ENCODE results near the gene TSFM. TPM values are rescaled to one million over a fixed set of nuclear protein-coding genes. Genes with fewer than 3 reads are reported as not detected.
A peak's percentile ranks its signal among the peaks of the same experiment; 100 is the strongest.

Gene TSFM
- total and polyA plus RNA-seq, 2 of the 13 experiments (the other 11 are each of a cell fraction or from before 2014, with no cell fraction given): 29.8 to 68.3 TPM

DNA sequence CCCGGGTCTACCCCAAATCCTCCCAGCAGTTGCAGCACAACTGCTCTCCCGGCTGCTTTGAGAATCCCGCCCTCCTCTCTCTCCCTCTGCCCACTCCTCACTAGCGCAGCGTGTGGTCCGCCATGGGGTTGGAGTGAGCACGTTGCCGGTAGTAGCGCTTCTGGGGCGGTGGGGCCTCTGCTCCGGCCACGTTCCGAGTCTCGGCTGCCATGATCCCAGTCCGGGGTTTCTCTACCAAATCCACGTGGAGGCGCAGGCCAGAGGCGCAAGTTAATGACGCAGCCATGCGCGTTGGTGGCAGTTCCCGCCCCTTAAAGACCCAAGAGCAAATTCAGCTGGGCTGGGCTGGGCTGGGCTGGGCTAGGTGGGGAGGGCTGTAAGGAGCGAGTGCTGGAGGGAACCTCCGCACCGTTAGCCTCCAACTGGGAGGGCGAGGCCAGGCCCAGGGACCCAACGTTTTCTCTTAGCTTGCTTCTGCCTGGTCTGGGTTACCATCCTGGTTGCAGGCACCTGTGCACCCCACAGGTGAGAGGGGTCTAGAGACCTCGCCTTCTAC lies 10.6 kb upstream of the TSFM start, which contains the start of gene METTL1 (continued):
- TF ChIP-seq PTBP1 (IDR thresholded peaks at IDR 0.05; ENCODE audit: low read depth, low read length, poor library complexity, severe bottlenecking) (peak; percentile 96), SRSF4 (IDR thresholded peaks at IDR 0.05; ENCODE audit: low read depth, low read length, poor library complexity, severe bottlenecking) (no peak), NFE2 (CRISPR knock-in tag; IDR thresholded peaks at IDR 0.05) (no peak), ZNF33A (CRISPR knock-in tag; IDR thresholded peaks at IDR 0.05; ENCODE audit: borderline replicate concordance) (no peak), IRF2 (CRISPR knock-in tag; IDR thresholded peaks at IDR 0.05) (peak; percentile 82; the same call in 1 of the 2 replicates), ZNF331 (CRISPR knock-in tag; IDR thresholded peaks at IDR 0.05) (peak; percentile 90), AHR (CRISPR knock-in tag; IDR thresholded peaks at IDR 0.05) (peak; percentile 97), RFXANK (CRISPR knock-in tag; IDR thresholded peaks at IDR 0.05) (0 out of 2 replicates have a peak, but pooled peaks have one; percentile 52), ZNF547 (CRISPR knock-in tag; IDR thresholded peaks at IDR 0.05) (peak; percentile 55), CENPX (CRISPR knock-in tag; IDR thresholded peaks at IDR 0.05) (no peak)
- TF ChIP-seq, protein P1, sequence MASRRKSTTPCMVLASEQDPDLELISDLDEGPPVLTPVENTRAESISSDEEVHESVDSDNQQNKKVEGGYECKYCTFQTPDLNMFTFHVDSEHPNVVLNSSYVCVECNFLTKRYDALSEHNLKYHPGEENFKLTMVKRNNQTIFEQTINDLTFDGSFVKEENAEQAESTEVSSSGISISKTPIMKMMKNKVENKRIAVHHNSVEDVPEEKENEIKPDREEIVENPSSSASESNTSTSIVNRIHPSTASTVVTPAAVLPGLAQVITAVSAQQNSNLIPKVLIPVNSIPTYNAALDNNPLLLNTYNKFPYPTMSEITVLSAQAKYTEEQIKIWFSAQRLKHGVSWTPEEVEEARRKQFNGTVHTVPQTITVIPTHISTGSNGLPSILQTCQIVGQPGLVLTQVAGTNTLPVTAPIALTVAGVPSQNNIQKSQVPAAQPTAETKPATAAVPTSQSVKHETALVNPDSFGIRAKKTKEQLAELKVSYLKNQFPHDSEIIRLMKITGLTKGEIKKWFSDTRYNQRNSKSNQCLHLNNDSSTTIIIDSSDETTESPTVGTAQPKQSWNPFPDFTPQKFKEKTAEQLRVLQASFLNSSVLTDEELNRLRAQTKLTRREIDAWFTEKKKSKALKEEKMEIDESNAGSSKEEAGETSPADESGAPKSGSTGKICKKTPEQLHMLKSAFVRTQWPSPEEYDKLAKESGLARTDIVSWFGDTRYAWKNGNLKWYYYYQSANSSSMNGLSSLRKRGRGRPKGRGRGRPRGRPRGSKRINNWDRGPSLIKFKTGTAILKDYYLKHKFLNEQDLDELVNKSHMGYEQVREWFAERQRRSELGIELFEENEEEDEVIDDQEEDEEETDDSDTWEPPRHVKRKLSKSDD (CRISPR knock-in tag; IDR thresholded peaks at IDR 0.05; ENCODE audit: low read depth): peak; percentile 92
- TF ChIP-seq, protein P2, sequence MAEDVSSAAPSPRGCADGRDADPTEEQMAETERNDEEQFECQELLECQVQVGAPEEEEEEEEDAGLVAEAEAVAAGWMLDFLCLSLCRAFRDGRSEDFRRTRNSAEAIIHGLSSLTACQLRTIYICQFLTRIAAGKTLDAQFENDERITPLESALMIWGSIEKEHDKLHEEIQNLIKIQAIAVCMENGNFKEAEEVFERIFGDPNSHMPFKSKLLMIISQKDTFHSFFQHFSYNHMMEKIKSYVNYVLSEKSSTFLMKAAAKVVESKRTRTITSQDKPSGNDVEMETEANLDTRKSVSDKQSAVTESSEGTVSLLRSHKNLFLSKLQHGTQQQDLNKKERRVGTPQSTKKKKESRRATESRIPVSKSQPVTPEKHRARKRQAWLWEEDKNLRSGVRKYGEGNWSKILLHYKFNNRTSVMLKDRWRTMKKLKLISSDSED (CRISPR knock-in tag; IDR thresholded peaks at IDR 0.05): no peak
- TF ChIP-seq, protein P3, sequence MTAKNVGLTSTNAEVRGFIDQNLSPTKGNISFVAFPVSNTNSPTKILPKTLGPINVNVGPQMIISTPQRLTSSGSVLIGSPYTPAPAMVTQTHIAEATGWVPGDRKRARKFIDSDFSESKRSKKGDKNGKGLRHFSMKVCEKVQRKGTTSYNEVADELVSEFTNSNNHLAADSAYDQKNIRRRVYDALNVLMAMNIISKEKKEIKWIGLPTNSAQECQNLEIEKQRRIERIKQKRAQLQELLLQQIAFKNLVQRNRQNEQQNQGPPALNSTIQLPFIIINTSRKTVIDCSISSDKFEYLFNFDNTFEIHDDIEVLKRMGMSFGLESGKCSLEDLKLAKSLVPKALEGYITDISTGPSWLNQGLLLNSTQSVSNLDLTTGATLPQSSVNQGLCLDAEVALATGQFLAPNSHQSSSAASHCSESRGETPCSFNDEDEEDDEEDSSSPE (CRISPR knock-in tag; IDR thresholded peaks at IDR 0.05): peak; percentile 73; the same call in 1 of the 2 replicates
- TF ChIP-seq, protein P4, sequence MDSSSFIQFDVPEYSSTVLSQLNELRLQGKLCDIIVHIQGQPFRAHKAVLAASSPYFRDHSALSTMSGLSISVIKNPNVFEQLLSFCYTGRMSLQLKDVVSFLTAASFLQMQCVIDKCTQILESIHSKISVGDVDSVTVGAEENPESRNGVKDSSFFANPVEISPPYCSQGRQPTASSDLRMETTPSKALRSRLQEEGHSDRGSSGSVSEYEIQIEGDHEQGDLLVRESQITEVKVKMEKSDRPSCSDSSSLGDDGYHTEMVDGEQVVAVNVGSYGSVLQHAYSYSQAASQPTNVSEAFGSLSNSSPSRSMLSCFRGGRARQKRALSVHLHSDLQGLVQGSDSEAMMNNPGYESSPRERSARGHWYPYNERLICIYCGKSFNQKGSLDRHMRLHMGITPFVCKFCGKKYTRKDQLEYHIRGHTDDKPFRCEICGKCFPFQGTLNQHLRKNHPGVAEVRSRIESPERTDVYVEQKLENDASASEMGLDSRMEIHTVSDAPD (CRISPR knock-in tag; IDR thresholded peaks at IDR 0.05): peak; percentile 72; the same call in 1 of the 2 replicates
- TF ChIP-seq, protein P5, sequence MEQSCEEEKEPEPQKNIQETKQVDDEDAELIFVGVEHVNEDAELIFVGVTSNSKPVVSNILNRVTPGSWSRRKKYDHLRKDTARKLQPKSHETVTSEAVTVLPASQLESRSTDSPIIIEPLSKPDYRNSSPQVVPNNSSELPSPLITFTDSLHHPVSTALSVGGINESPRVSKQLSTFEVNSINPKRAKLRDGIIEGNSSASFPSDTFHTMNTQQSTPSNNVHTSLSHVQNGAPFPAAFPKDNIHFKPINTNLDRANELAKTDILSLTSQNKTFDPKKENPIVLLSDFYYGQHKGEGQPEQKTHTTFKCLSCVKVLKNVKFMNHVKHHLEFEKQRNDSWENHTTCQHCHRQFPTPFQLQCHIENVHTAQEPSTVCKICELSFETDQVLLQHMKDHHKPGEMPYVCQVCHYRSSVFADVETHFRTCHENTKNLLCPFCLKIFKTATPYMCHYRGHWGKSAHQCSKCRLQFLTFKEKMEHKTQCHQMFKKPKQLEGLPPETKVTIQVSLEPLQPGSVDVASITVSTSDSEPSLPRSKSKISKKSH (CRISPR knock-in tag; IDR thresholded peaks at IDR 0.05; ENCODE audit: borderline replicate concordance): peak; percentile 92
